Panc1 (cell line): ENCODE results near the gene VASP.

Experiments
- POLR2AphosphoS5 ChIP-seq: IDR thresholded peaks from 2 replicates; pipeline ENCODE4 v1.6.1; 2012; ENCODE audit warnings: mild to moderate bottlenecking, low read depth, low read length, moderate library complexity
- TF ChIP-seq, protein P1 (sequence below): fragments of 450-650 bp; IDR thresholded peaks from 2 replicates; pipeline ENCODE4 v1.5.1; 2017; ENCODE audit warnings: mild to moderate bottlenecking

DNA sequence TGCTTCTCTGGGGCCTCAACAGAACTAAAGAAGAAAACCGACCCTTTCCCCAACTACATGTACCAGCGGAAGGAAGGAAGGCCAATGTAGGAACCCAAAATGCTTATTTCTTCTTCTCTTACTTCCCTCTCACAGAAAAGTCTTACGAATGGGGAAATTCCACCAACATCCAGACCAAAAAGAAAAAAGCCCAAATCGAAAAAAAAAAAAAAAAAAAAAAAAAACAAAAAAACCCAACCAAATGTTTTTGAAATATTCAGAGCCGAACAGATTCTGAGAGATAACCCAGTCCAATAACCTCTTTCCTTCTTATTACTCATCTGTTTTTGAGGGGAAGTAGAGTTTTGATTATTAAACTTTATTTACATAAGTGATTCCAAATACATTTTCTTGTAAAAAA, 5.2 kb upstream of the VASP start:
- TF ChIP-seq, protein P1, sequence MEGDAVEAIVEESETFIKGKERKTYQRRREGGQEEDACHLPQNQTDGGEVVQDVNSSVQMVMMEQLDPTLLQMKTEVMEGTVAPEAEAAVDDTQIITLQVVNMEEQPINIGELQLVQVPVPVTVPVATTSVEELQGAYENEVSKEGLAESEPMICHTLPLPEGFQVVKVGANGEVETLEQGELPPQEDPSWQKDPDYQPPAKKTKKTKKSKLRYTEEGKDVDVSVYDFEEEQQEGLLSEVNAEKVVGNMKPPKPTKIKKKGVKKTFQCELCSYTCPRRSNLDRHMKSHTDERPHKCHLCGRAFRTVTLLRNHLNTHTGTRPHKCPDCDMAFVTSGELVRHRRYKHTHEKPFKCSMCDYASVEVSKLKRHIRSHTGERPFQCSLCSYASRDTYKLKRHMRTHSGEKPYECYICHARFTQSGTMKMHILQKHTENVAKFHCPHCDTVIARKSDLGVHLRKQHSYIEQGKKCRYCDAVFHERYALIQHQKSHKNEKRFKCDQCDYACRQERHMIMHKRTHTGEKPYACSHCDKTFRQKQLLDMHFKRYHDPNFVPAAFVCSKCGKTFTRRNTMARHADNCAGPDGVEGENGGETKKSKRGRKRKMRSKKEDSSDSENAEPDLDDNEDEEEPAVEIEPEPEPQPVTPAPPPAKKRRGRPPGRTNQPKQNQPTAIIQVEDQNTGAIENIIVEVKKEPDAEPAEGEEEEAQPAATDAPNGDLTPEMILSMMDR, result no peak
- no peak for TF ChIP-seq POLR2AphosphoS5
